Measurements from ENCODE around the gene SLC16A6.
"Not testable (repeated sequence)": the region's sequence is repeated elsewhere in the genome, so short reads cannot be mapped to it uniquely, and the experiment has no call there.

Gene SLC16A6

GRCh38 chr17:68248199-68248825, 42.6 kb downstream of the SLC16A6 start:
- DNase-seq (ENCODE audit: low read depth): peak; percentile 64

DNA sequence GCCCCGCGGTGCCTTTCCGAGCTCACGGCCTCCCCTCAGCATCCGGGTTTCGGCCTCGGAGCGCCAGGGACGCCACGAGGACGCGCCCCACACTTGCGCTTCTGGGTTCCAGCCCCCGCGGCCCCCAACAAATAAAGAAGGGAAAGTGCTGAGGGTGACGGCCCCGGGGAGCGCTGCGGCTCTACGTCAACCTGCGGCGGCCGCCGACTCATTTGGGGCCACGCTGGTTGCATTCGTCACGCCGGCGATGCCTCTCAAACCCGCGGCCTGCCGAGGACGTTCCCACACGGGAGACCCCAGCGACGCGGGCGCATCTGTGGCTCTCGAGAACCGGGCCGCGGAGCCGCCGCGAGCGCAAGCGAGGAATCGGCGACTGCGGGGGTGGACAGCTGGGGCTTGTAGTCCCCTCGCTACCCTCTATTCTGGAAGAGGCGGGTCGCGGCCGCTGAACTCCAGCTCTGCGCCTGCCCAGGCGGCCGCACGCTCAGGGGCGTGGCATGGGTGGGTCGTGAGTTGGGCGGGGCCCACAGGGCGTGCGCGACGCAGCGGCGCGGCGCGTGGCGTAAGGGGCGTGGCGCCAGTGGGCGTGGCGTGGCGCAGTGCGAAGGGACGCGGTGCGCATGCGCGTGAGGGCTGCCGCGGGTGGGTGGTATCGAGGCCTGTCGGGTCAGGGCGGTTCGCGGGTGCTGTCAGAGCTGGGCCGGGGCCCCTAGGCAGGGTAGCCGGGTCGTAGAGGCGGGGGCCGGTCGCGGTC, 43.3 kb downstream of the SLC16A6 start, which contains the start of gene AMZ2:
Gene AMZ2, plus strand, starts transcription at position 599 of the 754 bp plus-strand sequence. CDS start 2,145 bp downstream, outside the sequence.
- DNase-seq (ENCODE audit: low read depth): peak; percentile 94

- no peak for DNase-seq (ENCODE audit: low read depth)
These were observed 44.5 kb downstream of the SLC16A6 start for GRCh38 chr17:68246271-68247028.

DNA sequence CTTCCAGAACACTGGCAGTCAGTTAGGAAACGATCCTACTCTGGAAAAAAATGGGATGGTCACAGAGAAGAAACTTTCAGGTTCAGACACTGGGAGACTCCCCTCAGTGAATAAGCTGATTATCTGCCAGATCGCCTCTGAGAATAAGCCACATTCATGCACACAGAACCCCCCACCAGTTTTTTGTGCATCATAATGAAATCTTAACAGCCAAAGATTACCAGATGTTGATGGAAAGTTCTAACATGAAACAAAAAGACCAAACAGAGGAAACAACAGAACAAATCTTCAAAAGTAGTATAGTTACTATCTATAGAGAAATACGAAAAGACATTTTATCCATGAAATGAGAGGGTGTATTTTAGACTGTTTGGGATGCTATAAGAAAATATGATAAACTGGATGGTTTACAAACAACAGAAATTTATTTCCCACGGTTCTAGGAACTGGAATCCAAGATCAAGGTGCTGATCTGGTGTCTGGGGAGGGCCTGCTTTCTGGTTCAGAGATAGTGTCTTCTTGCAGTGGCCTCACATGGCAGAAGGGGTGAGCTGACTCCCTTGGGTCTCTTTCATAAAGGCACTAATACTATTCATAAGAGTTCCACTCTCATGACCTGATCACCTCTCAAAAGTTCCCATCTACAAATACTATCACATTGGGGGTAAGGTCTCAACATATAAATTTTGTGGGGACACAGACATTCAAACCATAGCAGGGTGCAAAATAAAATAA, 51.1 kb downstream of the SLC16A6 start:
- no peak for DNase-seq (ENCODE audit: low read depth)

- no peak for DNase-seq (ENCODE audit: low read depth)
These were observed 52.1 kb downstream of the SLC16A6 start for GRCh38 chr17:68238871-68239253.

- no peak for DNase-seq (ENCODE audit: low read depth)
These were observed 52.6 kb downstream of the SLC16A6 start for GRCh38 chr17:68238164-68238870.

DNA sequence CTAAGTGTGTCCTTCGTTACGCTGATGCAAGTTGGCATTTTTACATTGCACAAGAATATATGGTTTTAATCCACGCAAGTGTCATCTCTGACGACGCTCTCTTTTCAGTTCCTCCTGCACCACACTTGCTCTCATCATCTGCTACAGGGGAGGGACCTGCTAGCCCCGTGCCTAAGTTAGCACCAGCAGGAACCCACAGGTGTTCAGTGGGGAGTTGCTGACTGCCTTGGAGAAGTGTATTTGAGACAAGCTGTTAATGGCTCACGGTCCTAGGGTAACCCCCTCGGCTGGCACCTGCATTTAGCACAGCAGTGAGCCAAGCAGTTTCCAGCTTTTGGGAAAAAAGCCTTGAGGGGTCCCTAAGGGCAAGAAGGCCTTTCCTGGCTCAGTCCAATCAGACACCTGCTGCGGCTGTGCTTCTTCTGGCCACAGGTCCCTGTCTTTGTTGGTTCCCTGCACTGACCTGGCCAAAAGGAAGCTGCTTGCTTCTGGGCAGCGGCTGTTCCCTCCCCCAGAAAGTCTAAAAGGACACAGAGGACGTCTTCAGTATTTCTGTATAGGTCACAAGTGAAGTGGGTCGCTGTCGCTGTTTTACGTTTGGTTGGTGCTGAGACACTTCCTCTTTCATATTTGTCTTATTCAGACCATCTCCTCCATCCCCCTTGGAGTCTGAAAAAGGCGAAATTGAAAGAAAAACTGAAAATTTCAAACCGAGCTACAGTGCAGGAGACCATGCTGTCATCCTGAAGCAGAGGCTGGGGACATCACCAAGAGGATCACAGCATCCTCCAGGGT, 53.4 kb downstream of the SLC16A6 start:
- not testable (repeated sequence) for DNase-seq (ENCODE audit: low read depth)

DNA sequence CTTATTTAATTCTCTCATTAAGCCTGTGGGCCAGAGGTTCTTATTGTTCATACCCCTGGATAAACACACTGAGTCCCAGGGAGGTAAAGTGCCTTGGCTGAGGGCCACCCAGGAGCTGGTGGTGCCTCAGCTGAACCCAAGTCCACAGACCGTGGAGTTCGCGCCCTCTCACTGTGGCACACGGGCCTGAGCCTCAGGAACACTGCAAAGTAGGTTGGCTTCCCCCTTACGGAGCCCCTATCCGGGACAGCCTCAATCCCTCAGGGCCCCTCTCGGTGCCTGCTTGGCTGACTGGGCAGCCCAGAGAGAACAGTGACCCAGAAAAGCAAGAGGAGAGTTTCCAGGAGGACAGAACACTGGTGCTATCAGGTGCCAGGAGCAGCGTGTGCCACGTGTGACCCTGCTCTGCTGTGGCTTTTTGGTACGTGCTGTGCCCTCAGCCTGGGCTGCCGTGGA, 55.6 kb downstream of the SLC16A6 start:
- DNase-seq (ENCODE audit: low read depth): not testable (repeated sequence)

DNA sequence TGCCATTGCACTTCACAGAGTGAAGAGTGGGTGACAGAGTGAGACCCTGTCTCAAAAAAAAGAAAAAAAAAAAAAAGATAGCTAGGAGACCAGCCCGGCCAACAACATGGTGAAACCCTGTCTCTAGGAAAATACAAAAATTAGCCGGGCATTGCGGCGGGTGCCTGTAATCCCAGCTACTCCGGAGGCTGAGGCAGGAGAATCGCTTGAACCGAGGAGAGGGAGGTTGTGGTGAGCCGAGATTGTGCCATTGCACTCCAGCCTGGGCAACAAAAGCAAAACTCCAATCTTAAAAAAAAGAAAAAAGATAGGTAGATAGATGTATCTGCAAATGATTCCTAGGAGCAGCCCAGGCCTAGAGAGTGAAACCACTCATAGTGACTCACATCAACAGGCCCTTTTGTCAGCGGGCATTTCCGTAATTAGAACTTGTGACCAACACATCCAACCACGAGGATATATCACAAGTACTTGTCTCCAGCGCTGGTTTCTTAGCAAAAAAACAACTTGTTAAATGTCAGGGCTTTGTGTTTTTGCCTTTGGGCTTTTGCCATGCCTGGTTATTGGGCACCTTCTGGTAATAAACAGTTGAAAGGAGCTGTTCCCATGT, 56.1 kb downstream of the SLC16A6 start:
- DNase-seq (ENCODE audit: low read depth): peak; percentile 97

DNA sequence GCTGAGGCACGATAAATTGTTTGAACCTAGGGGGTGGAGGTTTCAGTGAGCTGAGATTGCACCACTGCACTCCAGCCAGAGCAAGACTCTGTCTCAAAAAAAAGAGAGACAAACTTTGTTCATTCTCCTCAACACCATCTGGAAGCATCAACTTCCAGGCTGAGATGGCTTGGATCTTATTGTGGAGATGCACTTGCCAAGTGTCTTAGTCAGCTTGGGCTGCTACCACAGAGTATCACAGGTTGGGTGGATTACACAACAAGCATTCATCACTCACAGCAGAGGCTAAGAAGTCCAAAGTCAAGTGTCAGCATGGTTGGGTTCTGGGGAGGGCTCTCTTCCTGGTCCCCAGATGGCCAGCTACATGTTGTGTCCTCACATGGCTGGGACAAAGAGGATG, 58.2 kb downstream of the SLC16A6 start:
- peak; percentile 77 for DNase-seq (ENCODE audit: low read depth)

GRCh38 chr17:68231541-68231940, 59.4 kb downstream of the SLC16A6 start:
- DNase-seq (ENCODE audit: low read depth): no peak

- peak; percentile 50 for DNase-seq (ENCODE audit: low read depth)
These were observed 59.8 kb downstream of the SLC16A6 start for GRCh38 chr17:68231131-68231530.

DNA sequence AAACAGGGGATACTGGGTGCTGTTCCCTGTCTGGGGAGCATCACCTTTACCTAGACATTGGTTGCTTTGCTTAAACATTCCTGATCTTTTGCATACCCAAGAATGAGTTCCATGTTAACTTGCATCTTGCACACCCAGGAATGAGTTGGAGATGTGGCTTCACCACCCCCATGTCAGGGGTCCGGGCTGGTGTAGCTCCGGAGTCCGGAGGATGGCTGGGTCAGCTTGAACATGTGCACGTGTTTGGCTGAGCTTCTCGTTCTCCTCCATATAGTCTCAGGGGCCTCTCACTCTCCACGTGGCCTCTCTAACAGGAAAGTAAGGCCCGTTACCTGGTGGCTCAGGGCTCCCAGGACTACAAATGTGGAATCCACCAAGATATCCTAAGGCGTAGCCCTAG, 61.3 kb downstream of the SLC16A6 start:
- no peak for DNase-seq (ENCODE audit: low read depth)

DNA sequence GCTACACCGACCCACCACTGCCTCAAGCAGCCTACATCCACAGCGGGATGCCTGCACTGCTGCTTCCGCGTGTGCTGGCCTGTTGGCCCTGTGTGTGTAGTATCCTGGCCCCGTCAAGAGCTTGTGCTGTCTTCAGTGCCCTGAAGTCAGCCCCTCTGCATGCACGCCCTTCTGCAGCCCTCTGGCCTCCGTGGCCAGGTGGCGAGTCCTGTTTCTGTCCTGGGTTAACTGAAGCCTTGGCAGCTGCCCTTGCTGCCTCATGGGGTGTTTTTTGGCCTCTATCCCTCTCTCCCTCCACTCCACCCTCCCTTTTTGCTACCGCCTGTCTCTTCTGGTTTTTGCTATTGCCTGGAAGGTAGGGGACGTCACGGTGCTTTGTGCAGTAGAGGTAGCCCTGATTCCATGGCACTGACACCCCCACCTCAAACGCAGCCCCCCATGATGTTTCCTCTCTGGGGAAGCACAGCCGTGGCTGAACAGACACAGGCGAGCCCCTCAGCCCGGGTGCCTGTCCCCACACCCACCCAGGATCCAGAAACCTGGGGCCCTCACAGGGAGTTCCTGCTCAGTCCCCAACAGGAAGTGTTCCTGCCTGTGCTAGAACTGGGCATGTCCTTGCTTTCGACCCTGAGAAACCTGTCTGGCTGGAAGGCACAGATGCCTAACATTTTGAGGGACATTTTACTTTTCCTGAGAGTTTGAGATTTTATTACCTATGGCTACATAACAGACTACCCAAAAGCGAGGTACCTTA, 61.9 kb downstream of the SLC16A6 start:
- DNase-seq (ENCODE audit: low read depth): no peak

DNA sequence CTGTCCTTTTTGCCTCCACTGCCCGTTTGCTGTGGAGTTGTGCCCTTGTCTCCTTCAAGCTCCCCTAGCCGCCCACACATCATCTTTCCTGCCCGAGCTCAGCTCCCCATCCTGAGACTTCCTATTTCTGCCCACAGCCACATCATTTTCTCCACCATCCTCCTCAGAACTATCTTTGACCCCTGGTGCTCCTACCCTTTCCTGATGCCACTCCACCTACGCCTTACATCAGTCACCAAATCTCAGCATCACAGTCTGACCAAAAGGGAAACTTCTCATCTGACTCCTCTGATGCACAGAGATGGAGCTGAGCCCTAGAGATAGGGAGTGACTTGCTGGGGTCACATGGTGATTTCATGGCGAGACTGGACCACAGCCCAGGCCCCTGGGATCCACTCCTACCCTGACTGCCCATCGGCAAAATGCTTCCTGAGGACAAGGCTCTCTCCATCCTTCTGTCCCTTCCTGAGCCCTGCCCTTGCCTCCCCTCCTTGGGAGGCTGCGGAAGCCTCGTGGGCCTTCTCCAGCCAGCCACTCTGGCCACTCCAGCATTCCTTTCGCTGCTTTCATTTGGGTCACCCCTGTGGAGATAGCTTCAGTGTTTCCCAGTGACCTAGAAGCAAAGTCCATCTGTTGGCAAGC, 62.8 kb downstream of the SLC16A6 start:
- DNase-seq (ENCODE audit: low read depth): not testable (repeated sequence)

DNA sequence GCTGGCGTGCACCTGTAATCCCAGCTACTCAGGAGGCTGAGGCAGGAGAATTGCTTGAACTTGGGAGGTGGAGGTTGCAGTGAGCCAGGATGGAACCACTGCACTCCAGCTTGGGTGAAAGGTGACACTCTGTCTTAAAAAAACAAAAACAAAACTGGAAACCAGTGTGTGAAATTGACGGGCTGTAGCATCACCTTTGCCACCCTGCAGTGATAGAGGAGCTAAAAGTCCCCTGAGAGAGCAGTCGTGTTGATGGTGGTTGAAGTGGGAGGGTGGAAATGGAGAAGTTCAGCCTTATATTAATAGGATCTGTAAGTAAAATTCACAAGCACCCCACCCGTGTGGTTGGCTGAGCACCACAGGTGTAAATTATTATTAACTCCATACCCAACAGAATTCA, 65.9 kb downstream of the SLC16A6 start:
- not testable (repeated sequence) for DNase-seq (ENCODE audit: low read depth)

GRCh38 chr17:68222606-68223005, 68.3 kb downstream of the SLC16A6 start:
- no peak for DNase-seq (ENCODE audit: low read depth)

- DNase-seq (ENCODE audit: low read depth): no peak
These were observed 69.1 kb downstream of the SLC16A6 start for GRCh38 chr17:68221786-68222185.

DNA sequence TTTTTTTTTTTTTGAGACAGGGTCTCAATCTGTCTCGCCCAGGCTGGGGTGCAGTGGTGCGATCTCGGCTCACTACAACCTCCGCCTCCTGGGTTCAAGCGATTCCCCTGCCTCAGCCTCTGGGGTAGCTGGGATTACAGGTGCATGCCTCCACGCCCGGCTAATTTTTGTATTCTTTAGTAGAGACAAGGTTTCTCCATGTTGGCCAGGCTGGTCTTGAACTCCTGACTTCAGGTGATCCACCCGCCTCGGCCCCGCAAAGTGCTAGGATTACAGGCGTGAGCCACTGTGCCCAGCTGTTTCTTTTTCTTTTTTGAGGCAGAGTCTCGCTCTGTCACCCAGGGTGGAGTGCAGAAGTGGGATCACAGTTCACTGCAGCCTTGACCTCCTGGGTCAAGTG, 70.1 kb downstream of the SLC16A6 start:
- not testable (repeated sequence) for DNase-seq (ENCODE audit: low read depth)
